Measurements from ENCODE around the gene ADAT3. TPM values are rescaled to one million over a fixed set of nuclear protein-coding genes. Genes with fewer than 3 reads are reported as not detected.
A peak's percentile ranks its signal among the peaks of the same experiment; 100 is the strongest.

The ADAT3 gene
- 10 to 100 TPM in 1 of 2 donors, 1 to 10 TPM in 1; 9.9 to 13.8 TPM for total RNA-seq
- 4.5 TPM for polyA plus RNA-seq (2013, experiment 1 of 2)
- 3.1 TPM for polyA plus RNA-seq (2013, experiment 2 of 2)
- long read RNA-seq, experiment 1, partial matches to known transcripts, result 5 of 7 reads
- long read RNA-seq, experiment 1, other reads (novel, unspliced or antisense), result 1 of 7 reads
- long read RNA-seq, experiment 2, transcript ADAT3-201 (2 exons, 1,620 nt), result major isoform, 5 of 6 reads
- long read RNA-seq, experiment 2, partial matches to known transcripts, result 0 of 6 reads
- long read RNA-seq, experiment 2, other reads (novel, unspliced or antisense), result 1 of 6 reads
- long read RNA-seq, experiment 3, transcript ADAT3-201 (2 exons, 1,620 nt), result major isoform, 13 of 18 reads
- long read RNA-seq, experiment 3, partial matches to known transcripts, result 0 of 18 reads
- long read RNA-seq, experiment 3, other reads (novel, unspliced or antisense), result 5 of 18 reads
- long read RNA-seq, experiment 4, result 0 reads

- Mint-ChIP-seq H3K36me3 (ENCODE audit: low read depth) (peaks cover 17% of the 10 kb centered on the region), H3K27ac (peak within 1 kb of the TSS; percentile 92), H3K9me3 (no peaks in the 10 kb centered on the region), H3K4me3 (peak within 1 kb of the TSS; percentile 65), H3K27me3 (ENCODE audit: insufficient read depth) (no peaks in the 10 kb centered on the region), H3K4me1 (peaks cover 4% of the 10 kb centered on the region)
- H3K9me3 ChIP-seq (ENCODE audit: control insufficient read depth, low read length), result no peaks in the 10 kb centered on the region
- 2% methylated on average over 36 to 92 of the region's 92 CpGs for WGBS, 2 experiments (ENCODE audit: insufficient coverage in 1 of 2, insufficient read length in 1 of 2)
- no peaks in the 10 kb centered on the region for H3K36me3 ChIP-seq (ENCODE audit: control insufficient read depth, insufficient read depth, low read length)
- H3K9ac ChIP-seq (ENCODE audit: extremely low read depth, low read length, poor library complexity, severe bottlenecking), result peak within 1 kb of the TSS; percentile 81
- DNase-seq, result peak; percentile 99
- no peak for TF ChIP-seq CTCF (conservative IDR thresholded peaks at IDR 0.05)
- no peaks in the 10 kb centered on the region for H3K27me3 ChIP-seq (ENCODE audit: control insufficient read depth, insufficient read depth, low read length, poor library complexity, severe bottlenecking)
- peak within 1 kb of the TSS; percentile 85 for H3K4me3 ChIP-seq (ENCODE audit: low read length)
- peak within 1 kb of the TSS; percentile 88 for H3K27ac ChIP-seq (ENCODE audit: low read depth, low read length)
- H3K4me1 ChIP-seq (ENCODE audit: control insufficient read depth, insufficient read depth, low read length), result no peaks in the 10 kb centered on the region
Measured at GRCh38 chr19:1905110-1905862, at the start of gene ADAT3, which contains the start of gene SCAMP4. TSS of gene ADAT3 (plus strand) at chr19:1905399. CDS start at chr19:1912048, 6,649 bp downstream. TSS of gene SCAMP4 (plus strand) at chr19:1905399. CDS start at chr19:1915020, 9,621 bp downstream.

DNA sequence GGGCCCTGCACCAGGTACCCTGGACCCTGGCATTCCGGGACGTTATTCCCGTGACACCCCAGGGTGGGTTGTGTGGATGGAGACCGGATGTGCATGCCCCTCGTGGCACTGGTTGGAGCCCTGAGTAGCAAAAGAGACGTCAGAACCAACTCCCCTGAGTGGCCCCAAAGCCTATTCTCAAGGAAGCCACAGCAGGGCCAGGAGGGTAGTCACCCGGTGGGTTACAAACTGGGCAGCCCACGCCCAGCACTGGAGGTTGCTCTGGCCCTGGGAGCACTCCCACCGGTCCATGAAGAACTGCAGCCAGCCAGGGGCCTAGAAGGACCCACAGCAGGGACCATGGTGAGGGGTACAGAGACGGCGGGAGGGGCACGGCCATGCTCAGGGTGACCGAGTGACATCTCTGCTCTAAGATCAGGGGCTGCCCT lies 49.4 kb upstream of the ADAT3 start:
- Histone ChIP-seq H3K27me3 (ENCODE audit: control insufficient read depth, insufficient read depth, low read length, poor library complexity, severe bottlenecking) (no peaks in the 10 kb centered on the region), H3K9ac (ENCODE audit: extremely low read depth, low read length, poor library complexity, severe bottlenecking) (no peak overlapping the region), H3K36me3 (ENCODE audit: control insufficient read depth, insufficient read depth, low read length) (peaks cover 4% of the 10 kb centered on the region), H3K4me1 (ENCODE audit: control insufficient read depth, insufficient read depth, low read length) (peaks cover 28% of the 10 kb centered on the region), H3K27ac (ENCODE audit: low read depth, low read length) (peak overlapping the region; percentile 89), H3K9me3 (ENCODE audit: control insufficient read depth, low read length) (no peaks in the 10 kb centered on the region), H3K4me3 (ENCODE audit: low read length) (peak overlapping the region; percentile 40)
- H3K4me3 Mint-ChIP-seq, result peak overlapping the region; percentile 39
- H3K27me3 Mint-ChIP-seq (ENCODE audit: insufficient read depth), result no peaks in the 10 kb centered on the region
- peaks cover 30% of the 10 kb centered on the region for H3K4me1 Mint-ChIP-seq
- peaks cover 7% of the 10 kb centered on the region for H3K36me3 Mint-ChIP-seq (ENCODE audit: low read depth)
- WGBS, 2 experiments (ENCODE audit: insufficient coverage in 1 of 2, insufficient read length in 1 of 2), result 72 to 81% methylated on average over 5 to 13 of the region's 13 CpGs
- TF ChIP-seq CTCF (conservative IDR thresholded peaks at IDR 0.05), result no peak
- H3K9me3 Mint-ChIP-seq, result no peaks in the 10 kb centered on the region
- peak; percentile 65 for DNase-seq
- peak overlapping the region; percentile 84 for H3K27ac Mint-ChIP-seq

DNA sequence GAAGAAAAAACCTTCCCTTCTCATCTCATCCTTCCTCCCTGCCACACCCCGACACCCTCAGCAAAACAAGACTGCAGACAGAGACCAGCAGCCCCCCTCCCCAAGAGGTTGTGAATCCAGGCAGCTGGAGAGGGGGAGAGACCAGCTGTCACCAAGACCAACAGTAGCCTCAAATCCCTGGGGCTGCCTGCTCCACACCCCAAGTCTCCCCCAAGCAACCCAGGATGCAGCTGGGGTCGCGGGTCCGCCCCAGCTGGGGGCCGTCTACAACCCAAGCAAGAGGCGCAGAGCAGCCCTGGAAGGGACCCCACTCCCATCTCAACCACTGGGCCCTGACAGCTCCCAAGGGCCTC lies 48.9 kb upstream of the ADAT3 start:
- H3K27ac ChIP-seq (ENCODE audit: low read depth, low read length), result peak overlapping the region; percentile 89
- no peak for TF ChIP-seq CTCF (conservative IDR thresholded peaks at IDR 0.05)
- Mint-ChIP-seq H3K9me3 (no peaks in the 10 kb centered on the region), H3K4me1 (peaks cover 34% of the 10 kb centered on the region), H3K36me3 (ENCODE audit: low read depth) (peaks cover 4% of the 10 kb centered on the region), H3K4me3 (peak overlapping the region; percentile 39), H3K27ac (peak overlapping the region; percentile 84), H3K27me3 (ENCODE audit: insufficient read depth) (peaks cover 2% of the 10 kb centered on the region)
- peaks cover 4% of the 10 kb centered on the region for H3K36me3 ChIP-seq (ENCODE audit: control insufficient read depth, insufficient read depth, low read length)
- DNase-seq, result no peak
- peaks cover 28% of the 10 kb centered on the region for H3K4me1 ChIP-seq (ENCODE audit: control insufficient read depth, insufficient read depth, low read length)
- no peak overlapping the region for H3K4me3 ChIP-seq (ENCODE audit: low read length)
- H3K9me3 ChIP-seq (ENCODE audit: control insufficient read depth, low read length), result no peaks in the 10 kb centered on the region
- 86% methylated on average over 6 of the region's 6 CpGs; no CpG with 5 or more reads in 1 of the 2 experiments for WGBS, 2 experiments (ENCODE audit: insufficient coverage in 1 of 2, insufficient read length in 1 of 2)
- no peak overlapping the region for H3K9ac ChIP-seq (ENCODE audit: extremely low read depth, low read length, poor library complexity, severe bottlenecking)
- H3K27me3 ChIP-seq (ENCODE audit: control insufficient read depth, insufficient read depth, low read length, poor library complexity, severe bottlenecking), result no peaks in the 10 kb centered on the region

Data from endodermal cell (in vitro differentiated cells).